GM10266 (cell line): ENCODE results near the gene ZSWIM3.

Experiments used
- DNase-seq: peaks from one replicate; pipeline ENCODE4 v3.0.0; 2012; ENCODE audit errors: extremely low spot score
- CTCF ChIP-seq: IDR thresholded peaks from 2 replicates; pipeline ENCODE4 v1.5.1; 2012; ENCODE audit warnings: mild to moderate bottlenecking, low read depth; ENCODE audit not compliant: control insufficient read depth, insufficient read depth; ENCODE audit errors: missing control alignments

Gene ZSWIM3

GRCh38 chr20:45886590-45887345 lies 29.4 kb downstream of the ZSWIM3 start:
- no peak for TF ChIP-seq CTCF

GRCh38 chr20:45887346-45887715 lies 29.9 kb downstream of the ZSWIM3 start, which contains the start of gene SPATA25:
Gene SPATA25, minus strand, starts transcription at chr20:45887622. Its CDS starts 32 bp downstream, at chr20:45887590.
- TF ChIP-seq CTCF = no peak
- no peak for DNase-seq

More at GRCh38 chr20:45886590-45887345, 29.4 kb downstream of the ZSWIM3 start:
- DNase-seq = no peak

- no peak for TF ChIP-seq CTCF
These were observed 31.3 kb downstream of the ZSWIM3 start for GRCh38 chr20:45888681-45889080.

GRCh38 chr20:45890077-45890984 lies 32.9 kb downstream of the ZSWIM3 start:
- peak; percentile 65 for TF ChIP-seq CTCF
- peak; percentile 76 for DNase-seq

More at GRCh38 chr20:45888681-45889080, 31.3 kb downstream of the ZSWIM3 start:
- DNase-seq = no peak

GRCh38 chr20:45890985-45891983 lies 33.9 kb downstream of the ZSWIM3 start, which contains the start of the genes CTSA and NEURL2:
Gene CTSA, plus strand, starts transcription at chr20:45891335. Its CDS starts 234 bp downstream, at chr20:45891569.
Gene NEURL2, minus strand, starts transcription at chr20:45891208. Its CDS starts 217 bp downstream, at chr20:45890991.
- DNase-seq = peak; percentile 98
- peak; percentile 31 for TF ChIP-seq CTCF

- no peak for DNase-seq
- no peak for TF ChIP-seq CTCF
These were observed 34.8 kb downstream of the ZSWIM3 start for GRCh38 chr20:45892049-45892825.
